Measurements from ENCODE around the gene AHDC1.

DNA sequence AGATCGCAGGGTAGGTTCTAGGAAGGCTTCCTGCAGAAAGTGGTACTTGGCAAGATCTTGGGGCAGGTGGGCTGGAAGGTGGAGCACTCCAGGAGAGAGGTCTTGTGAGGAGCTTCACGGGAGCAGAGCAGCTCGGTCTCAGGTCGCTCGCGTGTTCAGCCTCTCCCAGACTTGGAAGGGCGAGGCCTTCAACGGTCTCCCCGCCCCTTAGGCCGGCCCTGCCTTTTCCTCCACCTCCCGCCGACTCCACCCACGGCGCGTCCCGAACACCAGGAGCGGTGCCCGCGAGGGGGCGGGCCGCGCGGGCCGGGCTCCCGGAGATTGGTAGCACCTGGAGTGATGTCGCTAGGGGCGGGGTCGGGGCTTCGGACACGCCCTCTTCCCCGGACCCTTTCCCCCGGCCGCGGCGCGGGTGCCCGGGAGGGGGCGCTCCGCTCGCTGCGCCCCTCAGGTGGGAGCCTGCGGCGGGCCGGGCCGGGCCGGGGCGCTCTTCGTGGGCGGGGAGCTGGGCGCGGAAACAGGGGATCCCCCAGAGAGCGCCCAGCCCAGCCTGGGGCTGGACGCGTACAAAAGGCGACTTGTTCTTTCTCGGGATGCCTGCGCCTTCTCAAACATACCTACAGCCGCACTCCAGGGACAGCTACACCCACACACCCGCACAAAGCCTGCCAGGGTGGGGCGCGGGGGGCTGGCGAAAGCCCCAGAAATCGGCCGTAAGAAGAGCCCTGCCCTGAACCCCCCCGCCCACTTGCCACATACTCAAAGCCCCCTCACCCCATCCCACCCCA is 35.5 kb downstream of the AHDC1 start:
- TF ChIP-seq, protein P1, sequence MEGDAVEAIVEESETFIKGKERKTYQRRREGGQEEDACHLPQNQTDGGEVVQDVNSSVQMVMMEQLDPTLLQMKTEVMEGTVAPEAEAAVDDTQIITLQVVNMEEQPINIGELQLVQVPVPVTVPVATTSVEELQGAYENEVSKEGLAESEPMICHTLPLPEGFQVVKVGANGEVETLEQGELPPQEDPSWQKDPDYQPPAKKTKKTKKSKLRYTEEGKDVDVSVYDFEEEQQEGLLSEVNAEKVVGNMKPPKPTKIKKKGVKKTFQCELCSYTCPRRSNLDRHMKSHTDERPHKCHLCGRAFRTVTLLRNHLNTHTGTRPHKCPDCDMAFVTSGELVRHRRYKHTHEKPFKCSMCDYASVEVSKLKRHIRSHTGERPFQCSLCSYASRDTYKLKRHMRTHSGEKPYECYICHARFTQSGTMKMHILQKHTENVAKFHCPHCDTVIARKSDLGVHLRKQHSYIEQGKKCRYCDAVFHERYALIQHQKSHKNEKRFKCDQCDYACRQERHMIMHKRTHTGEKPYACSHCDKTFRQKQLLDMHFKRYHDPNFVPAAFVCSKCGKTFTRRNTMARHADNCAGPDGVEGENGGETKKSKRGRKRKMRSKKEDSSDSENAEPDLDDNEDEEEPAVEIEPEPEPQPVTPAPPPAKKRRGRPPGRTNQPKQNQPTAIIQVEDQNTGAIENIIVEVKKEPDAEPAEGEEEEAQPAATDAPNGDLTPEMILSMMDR (IDR thresholded peaks at IDR 0.05): peak; percentile 72 to 94 (median 83)
- TF ChIP-seq POLR2A (IDR thresholded peaks at IDR 0.05) (no peak), EP300 (IDR thresholded peaks at IDR 0.05) (peak; percentile 54)

All from ovary (tissue), 3 donors.